ENCODE results near the gene TAT.
"Not testable (repeated sequence)": the region's sequence is repeated elsewhere in the genome, so short reads cannot be mapped to it uniquely, and the experiment has no call there.

Gene TAT

DNA sequence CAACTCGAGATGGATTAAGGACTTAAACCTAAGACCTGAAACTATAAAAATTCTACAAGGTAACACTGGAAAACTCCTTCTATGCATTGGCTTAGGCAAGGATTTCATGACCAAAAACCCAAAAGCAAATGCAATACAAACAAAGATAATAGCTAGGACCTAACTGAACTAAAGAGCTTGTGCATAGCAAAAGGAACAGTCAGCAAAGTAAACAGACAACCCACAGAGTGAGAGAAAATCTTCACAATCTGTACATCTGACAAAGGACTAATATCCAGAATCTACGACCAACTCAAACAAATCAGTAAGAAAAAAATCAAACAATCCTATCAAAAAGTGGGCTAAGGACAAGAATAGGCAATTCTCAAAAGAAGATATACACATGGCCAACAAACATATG lies 21.5 kb upstream of the TAT start:
- not testable (repeated sequence) for H3K36me3 ChIP-seq (ENCODE audit: insufficient read depth, low read depth, low read length); H3K4me3 ChIP-seq (ENCODE audit: low read length); H3K27ac ChIP-seq (ENCODE audit: low read length); H3K9me3 ChIP-seq (ENCODE audit: insufficient read depth, low read depth, low read length); H3K9ac ChIP-seq (ENCODE audit: low read depth, low read length); H3K4me1 ChIP-seq (ENCODE audit: insufficient read depth, low read length); H3K27me3 ChIP-seq (ENCODE audit: insufficient read depth, low read length)

DNA sequence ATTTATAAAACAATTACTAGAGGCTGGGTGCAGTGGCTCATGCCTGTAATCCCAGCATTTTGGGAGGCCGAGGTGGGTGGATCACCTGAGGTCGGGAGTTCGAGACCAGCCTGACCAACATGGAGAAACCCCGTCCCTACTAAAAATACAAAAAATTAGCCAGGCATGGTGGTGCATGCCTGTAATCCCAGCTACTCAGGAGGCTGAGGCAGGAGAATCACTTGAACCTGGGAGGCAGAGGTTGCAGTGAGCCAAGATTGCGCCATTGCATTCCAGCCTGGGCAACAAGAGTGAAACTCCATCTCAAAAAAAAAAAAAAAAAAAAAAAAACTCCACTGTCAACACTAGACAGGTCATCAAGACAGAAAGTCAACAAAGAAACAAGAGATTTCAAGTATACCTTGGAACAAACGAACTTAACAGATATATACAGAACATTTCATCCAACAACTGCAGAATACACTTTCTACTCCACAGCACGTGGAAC lies 18.5 kb upstream of the TAT start:
- H3K27me3 ChIP-seq (ENCODE audit: insufficient read depth, low read length), result not testable (repeated sequence)

DNA sequence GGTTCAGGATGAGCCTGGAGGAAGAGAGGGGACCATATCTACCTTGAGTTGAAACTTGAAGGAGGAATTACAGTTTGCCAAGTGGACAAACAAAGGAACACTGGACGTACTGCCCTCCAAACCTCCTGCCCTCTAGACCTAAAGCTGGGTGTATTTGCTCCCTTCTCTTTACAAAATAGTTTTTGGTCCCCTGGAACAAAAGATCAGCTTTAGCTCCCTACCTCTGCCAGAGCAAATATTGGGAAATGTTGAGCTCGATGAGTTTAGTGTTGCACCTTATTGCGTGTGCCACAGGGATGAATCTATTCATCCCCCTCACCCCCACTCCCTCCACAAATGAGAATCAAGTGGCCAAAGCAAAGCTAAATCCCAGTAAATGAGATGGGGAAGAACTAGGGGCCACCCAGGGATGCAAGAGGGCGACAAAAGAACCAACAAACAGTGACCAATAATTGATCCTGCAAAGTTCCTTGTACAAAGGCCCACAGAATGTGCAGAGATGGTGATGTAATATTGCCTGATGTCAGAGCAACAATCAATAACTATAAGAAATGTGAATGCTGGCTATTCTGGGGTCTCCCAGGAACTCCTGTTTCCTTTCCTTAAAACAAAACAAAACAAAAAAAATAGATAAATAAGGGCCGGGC lies 17.2 kb upstream of the TAT start:
- H3K9me3 ChIP-seq (ENCODE audit: insufficient read depth, low read depth, low read length), result no peaks in the 10 kb centered on the region
- H3K27me3 ChIP-seq (ENCODE audit: insufficient read depth, low read length), result no peaks in the 10 kb centered on the region
- H3K36me3 ChIP-seq (ENCODE audit: insufficient read depth, low read depth, low read length), result no peaks in the 10 kb centered on the region
- no peak overlapping the region for H3K9ac ChIP-seq (ENCODE audit: low read depth, low read length)
- H3K4me3 ChIP-seq (ENCODE audit: low read length), result no peak overlapping the region
- H3K27ac ChIP-seq (ENCODE audit: low read length), result no peak overlapping the region
- H3K4me1 ChIP-seq (ENCODE audit: insufficient read depth, low read length), result no peaks in the 10 kb centered on the region

More for the DNA sequence above, 18.5 kb upstream of the TAT start:
- not testable (repeated sequence) for H3K4me3 ChIP-seq (ENCODE audit: low read length); H3K9me3 ChIP-seq (ENCODE audit: insufficient read depth, low read depth, low read length); H3K27ac ChIP-seq (ENCODE audit: low read length); H3K36me3 ChIP-seq (ENCODE audit: insufficient read depth, low read depth, low read length); H3K9ac ChIP-seq (ENCODE audit: low read depth, low read length); H3K4me1 ChIP-seq (ENCODE audit: insufficient read depth, low read length)

DNA sequence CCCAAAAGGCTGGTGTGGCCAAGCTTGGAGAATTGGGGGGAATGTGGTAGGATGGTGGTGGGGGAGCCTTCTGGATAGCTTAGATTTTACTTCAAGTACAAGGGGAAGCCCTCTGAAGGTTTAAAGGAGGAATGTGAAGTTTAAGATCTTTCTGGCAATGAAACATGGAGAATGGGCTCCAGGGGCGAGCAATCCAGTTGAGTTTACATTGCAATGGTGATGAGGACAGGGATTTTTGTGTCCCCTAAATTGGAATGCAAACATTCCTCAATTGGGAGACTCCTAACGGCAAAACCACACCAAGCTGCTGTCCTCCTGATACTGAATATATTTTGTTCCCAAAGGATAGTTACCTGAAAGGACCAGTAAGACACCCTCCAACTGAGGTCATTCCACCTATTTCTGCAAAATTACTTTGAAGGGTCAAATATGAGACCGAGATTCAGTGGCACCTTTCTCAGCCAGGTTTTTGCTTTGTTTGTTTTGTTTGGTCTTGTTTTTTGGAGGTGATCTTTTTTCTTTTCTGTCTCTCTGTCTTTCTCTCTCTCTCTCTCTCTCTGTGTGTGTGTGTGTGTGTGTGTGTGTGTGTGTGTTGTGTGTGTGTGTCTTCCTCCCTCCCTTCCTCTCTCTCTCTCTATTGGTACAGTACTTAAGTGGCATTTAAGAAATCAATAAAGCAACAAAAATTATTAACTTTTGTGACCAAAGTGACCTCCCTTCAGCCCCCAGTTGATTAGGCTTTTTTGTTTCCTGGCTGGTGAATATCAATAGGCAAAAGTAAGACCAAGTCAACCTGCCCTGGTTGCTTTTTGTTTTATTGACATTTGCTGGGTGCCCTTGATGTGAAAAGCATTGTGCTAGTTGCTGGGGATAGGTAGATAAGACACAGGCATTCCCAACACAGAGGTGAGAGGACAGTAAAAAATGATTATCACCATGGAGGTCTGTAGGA lies 16.4 kb upstream of the TAT start:
- Histone ChIP-seq H3K27ac (ENCODE audit: low read length) (no peak overlapping the region), H3K4me3 (ENCODE audit: low read length) (no peak overlapping the region), H3K9ac (ENCODE audit: low read depth, low read length) (no peak overlapping the region), H3K4me1 (ENCODE audit: insufficient read depth, low read length) (no peaks in the 10 kb centered on the region), H3K36me3 (ENCODE audit: insufficient read depth, low read depth, low read length) (no peaks in the 10 kb centered on the region), H3K9me3 (ENCODE audit: insufficient read depth, low read depth, low read length) (no peaks in the 10 kb centered on the region), H3K27me3 (ENCODE audit: insufficient read depth, low read length) (no peaks in the 10 kb centered on the region)

DNA sequence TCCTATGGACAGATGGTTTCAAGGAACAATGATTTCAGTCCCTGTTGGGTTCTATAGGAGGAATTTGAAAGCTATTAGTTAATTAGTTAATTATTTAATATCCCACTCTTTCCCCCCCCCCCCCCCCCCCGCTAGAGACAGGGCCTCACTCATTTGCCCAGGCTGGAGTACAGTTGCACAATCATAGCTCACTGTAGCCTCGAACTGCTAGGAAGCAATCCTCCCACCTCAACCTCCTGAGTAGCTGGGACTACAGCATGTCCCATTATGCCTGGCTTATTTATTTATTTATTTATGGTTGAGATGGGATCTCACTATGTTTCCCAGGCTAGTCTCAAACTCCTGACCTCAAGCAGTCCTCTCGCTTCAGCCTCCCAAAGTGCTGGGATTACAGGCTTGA lies 15.0 kb upstream of the TAT start:
- H3K9me3 ChIP-seq (ENCODE audit: insufficient read depth, low read depth, low read length), result no peaks in the 10 kb centered on the region
- no peaks in the 10 kb centered on the region for H3K36me3 ChIP-seq (ENCODE audit: insufficient read depth, low read depth, low read length)
- H3K4me1 ChIP-seq (ENCODE audit: insufficient read depth, low read length), result no peaks in the 10 kb centered on the region
- no peak overlapping the region for H3K9ac ChIP-seq (ENCODE audit: low read depth, low read length)
- H3K27me3 ChIP-seq (ENCODE audit: insufficient read depth, low read length), result no peaks in the 10 kb centered on the region; the same call in 1 of the 2 replicates
- H3K27ac ChIP-seq (ENCODE audit: low read length), result no peak overlapping the region
- no peak overlapping the region for H3K4me3 ChIP-seq (ENCODE audit: low read length)

DNA sequence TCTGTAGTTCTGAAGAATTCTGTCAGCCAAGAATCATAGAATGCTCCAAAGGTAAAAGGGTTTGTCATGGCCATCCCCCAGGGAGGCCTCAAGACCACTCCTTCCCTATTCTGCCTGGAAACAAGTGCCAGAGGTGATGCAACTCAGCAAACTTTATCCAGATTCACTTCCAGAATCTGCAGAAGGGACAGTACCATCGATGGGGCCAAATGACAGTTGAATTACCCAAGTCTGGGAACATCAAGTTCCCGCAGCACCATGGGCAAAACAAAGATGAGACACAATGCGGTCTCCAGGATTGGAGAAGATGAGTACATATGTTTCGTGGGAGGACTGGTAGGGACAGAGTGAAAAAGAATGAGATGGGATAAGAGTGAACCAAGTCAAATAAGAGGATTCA lies 13.7 kb upstream of the TAT start:
- Histone ChIP-seq H3K4me3 (ENCODE audit: low read length) (no peak overlapping the region), H3K27ac (ENCODE audit: low read length) (no peak overlapping the region), H3K36me3 (ENCODE audit: insufficient read depth, low read depth, low read length) (no peaks in the 10 kb centered on the region), H3K27me3 (ENCODE audit: insufficient read depth, low read length) (no peaks in the 10 kb centered on the region; the same call in 1 of the 2 replicates), H3K9me3 (ENCODE audit: insufficient read depth, low read depth, low read length) (no peaks in the 10 kb centered on the region), H3K9ac (ENCODE audit: low read depth, low read length) (no peak overlapping the region), H3K4me1 (ENCODE audit: insufficient read depth, low read length) (no peaks in the 10 kb centered on the region)

DNA sequence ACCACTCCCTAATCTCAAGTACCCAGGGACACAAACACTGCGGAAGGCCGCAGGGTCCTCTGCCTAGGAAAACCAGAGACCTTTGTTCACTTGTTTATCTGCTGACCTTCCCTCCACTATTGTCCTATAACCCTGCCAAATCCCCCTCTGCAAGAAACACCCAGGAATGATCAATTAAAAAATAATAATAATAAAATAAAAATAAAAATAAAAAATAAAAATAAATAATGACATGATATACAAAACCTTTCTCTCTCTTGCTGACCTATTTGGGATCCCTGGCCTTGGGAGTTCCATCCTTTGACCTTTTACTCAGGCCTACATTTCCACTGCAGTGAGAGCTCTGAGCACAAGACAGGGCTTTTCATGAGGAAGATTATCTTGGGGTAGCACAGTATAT lies 13.2 kb upstream of the TAT start:
- H3K4me1 ChIP-seq (ENCODE audit: insufficient read depth, low read length); H3K27ac ChIP-seq (ENCODE audit: low read length); H3K4me3 ChIP-seq (ENCODE audit: low read length); H3K27me3 ChIP-seq (ENCODE audit: insufficient read depth, low read length); H3K36me3 ChIP-seq (ENCODE audit: insufficient read depth, low read depth, low read length); H3K9me3 ChIP-seq (ENCODE audit: insufficient read depth, low read depth, low read length); H3K9ac ChIP-seq (ENCODE audit: low read depth, low read length): not testable (repeated sequence)

DNA sequence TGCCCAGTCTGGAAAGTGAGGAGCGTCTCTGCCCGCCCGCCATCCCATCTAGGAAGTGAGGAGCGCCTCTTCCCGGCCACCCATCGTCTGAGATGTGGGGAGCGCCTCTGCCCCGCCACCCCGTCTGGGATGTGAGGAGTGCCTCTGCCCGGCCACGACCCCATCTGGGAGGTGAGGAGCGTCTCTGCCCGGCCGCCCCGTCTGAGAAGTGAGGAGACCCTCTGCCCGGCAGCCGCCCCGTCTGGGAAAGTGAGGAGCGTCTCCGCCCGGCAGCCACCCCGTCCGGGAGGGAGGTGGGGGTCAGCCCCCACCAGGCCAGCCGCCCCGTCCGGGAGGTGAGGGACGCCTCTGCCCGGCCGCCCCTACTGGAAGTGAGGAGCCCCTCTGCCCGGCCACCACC lies 12.4 kb upstream of the TAT start:
- H3K36me3 ChIP-seq (ENCODE audit: insufficient read depth, low read depth, low read length); H3K4me1 ChIP-seq (ENCODE audit: insufficient read depth, low read length); H3K27ac ChIP-seq (ENCODE audit: low read length); H3K9ac ChIP-seq (ENCODE audit: low read depth, low read length); H3K9me3 ChIP-seq (ENCODE audit: insufficient read depth, low read depth, low read length); H3K4me3 ChIP-seq (ENCODE audit: low read length); H3K27me3 ChIP-seq (ENCODE audit: insufficient read depth, low read length): not testable (repeated sequence)

DNA sequence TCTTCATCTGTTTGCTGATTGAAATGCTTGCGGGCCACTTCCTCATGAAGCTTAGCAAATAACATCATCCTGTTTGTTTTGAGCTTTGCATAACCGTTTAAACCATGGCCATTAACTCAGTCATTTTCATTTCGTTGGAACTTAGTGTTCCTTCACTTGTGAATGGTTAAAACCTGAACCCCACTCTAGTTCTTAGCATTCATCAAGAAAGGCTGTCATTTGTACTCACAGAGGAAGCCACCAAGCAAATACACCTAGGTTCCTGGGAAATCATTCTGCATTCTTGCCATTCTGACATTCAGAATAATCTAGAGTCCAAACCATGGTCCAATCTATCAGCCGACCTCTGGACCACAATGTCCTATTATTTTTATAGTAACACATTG lies 8.4 kb upstream of the TAT start:
- H3K9ac ChIP-seq (ENCODE audit: low read depth, low read length), result no peak overlapping the region
- H3K27ac ChIP-seq (ENCODE audit: low read length), result no peak overlapping the region

DNA sequence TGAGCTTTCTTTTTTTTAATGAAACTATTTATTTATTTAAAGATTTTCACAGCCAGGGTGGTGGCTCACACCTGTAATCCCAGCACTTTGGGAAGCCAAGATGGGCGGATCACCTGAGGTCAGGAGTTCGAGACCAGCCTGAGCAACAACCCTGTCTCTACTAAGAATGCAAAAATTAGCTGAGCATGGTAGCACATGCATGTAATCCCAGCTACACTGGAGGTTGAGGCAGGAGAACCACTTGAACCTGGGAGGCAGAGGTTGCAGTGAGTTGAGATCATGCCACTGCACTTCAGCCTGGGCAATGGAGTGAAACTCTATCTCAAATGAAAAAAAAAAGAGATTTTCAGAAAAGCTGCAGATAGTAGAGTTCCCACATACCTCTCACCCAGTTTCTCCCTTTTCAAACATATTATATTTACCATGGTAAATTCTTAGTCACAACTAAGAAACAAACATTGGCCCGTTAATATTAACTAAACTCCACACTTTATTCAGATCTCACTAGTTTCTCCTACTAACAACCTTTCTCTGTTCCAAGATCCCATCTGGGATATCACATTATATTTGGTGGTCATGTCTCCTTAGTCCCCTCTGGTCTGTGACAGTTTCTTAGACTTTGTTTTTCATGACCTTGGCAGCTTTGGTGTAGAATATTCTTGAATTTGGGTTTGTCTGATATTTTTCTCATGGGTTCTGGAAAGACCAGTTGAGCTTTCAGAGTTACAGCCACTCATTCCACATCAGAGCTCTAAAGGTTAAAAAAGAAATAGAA lies 7.8 kb upstream of the TAT start:
- H3K9ac ChIP-seq (ENCODE audit: low read depth, low read length), result no peak overlapping the region
- no peaks in the 10 kb centered on the region; the same call in 1 of the 2 replicates for H3K27me3 ChIP-seq (ENCODE audit: insufficient read depth, low read length)
- no peaks in the 10 kb centered on the region for H3K9me3 ChIP-seq (ENCODE audit: insufficient read depth, low read depth, low read length)
- H3K4me1 ChIP-seq (ENCODE audit: insufficient read depth, low read length), result no peaks in the 10 kb centered on the region
- no peaks in the 10 kb centered on the region for H3K36me3 ChIP-seq (ENCODE audit: insufficient read depth, low read depth, low read length)
- no peak overlapping the region for H3K27ac ChIP-seq (ENCODE audit: low read length)
- no peak overlapping the region for H3K4me3 ChIP-seq (ENCODE audit: low read length)

More for the DNA sequence above, 8.4 kb upstream of the TAT start:
- Histone ChIP-seq H3K4me1 (ENCODE audit: insufficient read depth, low read length) (no peaks in the 10 kb centered on the region), H3K9me3 (ENCODE audit: insufficient read depth, low read depth, low read length) (no peaks in the 10 kb centered on the region), H3K4me3 (ENCODE audit: low read length) (no peak overlapping the region), H3K36me3 (ENCODE audit: insufficient read depth, low read depth, low read length) (no peaks in the 10 kb centered on the region), H3K27me3 (ENCODE audit: insufficient read depth, low read length) (no peaks in the 10 kb centered on the region; the same call in 1 of the 2 replicates)

DNA sequence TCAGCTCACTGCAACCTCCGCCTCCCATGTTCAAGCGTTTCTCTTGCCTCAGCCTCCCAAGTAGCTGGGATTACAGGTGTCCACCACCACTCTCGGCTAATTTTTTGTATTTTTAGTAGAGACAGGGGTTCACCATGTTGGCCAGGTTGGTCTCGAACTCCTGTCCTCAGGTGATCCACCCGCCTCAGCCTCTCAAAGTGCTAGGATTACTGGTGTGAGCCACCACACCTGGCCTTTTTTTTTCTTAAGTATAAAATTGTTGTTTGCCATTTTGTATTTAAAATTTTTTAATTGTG lies 5.6 kb upstream of the TAT start:
- H3K36me3 ChIP-seq (ENCODE audit: insufficient read depth, low read depth, low read length); H3K9me3 ChIP-seq (ENCODE audit: insufficient read depth, low read depth, low read length); H3K27ac ChIP-seq (ENCODE audit: low read length); H3K4me3 ChIP-seq (ENCODE audit: low read length); H3K27me3 ChIP-seq (ENCODE audit: insufficient read depth, low read length); H3K4me1 ChIP-seq (ENCODE audit: insufficient read depth, low read length); H3K9ac ChIP-seq (ENCODE audit: low read depth, low read length): not testable (repeated sequence)

Measured in iPS-20b (cell line).